HG02943 (cell line): ENCODE measurements around the gene SLC12A4.
"Not testable (repeated sequence)": the region's sequence is repeated elsewhere in the genome, so short reads cannot be mapped to it uniquely, and the experiment has no call there.

ENCODE experiments used
- ATAC-seq: cut with Tn5 transposase; IDR thresholded peaks from one replicate; pipeline ENCODE4 v1.9.1; 2021; ENCODE audit warnings: mild to moderate bottlenecking, low read depth, moderate library complexity; ENCODE audit not compliant: unreplicated experiment

SLC12A4 gene

GRCh38 chr16:67968400-67969253, at the start of gene SLC12A4:
Gene SLC12A4 (minus strand): TSS chr16:67968637. CDS start chr16:67968553, 84 bp downstream.
- peak; percentile 42 for ATAC-seq

- no peak for ATAC-seq
These were observed 47.2 kb upstream of the SLC12A4 start, which contains the start of gene DPEP2NB for GRCh38 chr16:68015681-68016080. Gene DPEP2NB (minus strand): TSS chr16:68015911. CDS start chr16:68015770, 141 bp downstream.

GRCh38 chr16:68013440-68013839, 45.0 kb upstream of the SLC12A4 start:
- ATAC-seq, result no peak

- ATAC-seq, result not testable (repeated sequence)
These were observed 41.4 kb upstream of the SLC12A4 start for GRCh38 chr16:68009872-68010271.

GRCh38 chr16:68009157-68009735, 40.8 kb upstream of the SLC12A4 start:
- ATAC-seq, result no peak

GRCh38 chr16:68005786-68006286, 37.4 kb upstream of the SLC12A4 start:
- no peak for ATAC-seq

- ATAC-seq, result no peak
These were observed 36.8 kb upstream of the SLC12A4 start for GRCh38 chr16:68005211-68005610.

- ATAC-seq, result no peak
These were observed 34.6 kb upstream of the SLC12A4 start for GRCh38 chr16:68003031-68003430.

- ATAC-seq, result no peak
These were observed 32.0 kb upstream of the SLC12A4 start for GRCh38 chr16:68000450-68000849.

GRCh38 chr16:67999985-68000384, 31.5 kb upstream of the SLC12A4 start:
- no peak for ATAC-seq

- ATAC-seq, result not testable (repeated sequence)
These were observed 30.6 kb upstream of the SLC12A4 start, which contains the start of gene DPEP2 for GRCh38 chr16:67998779-67999688. Gene DPEP2 (minus strand): TSS chr16:67999484. CDS start chr16:67993212, 6,272 bp downstream.

GRCh38 chr16:67998231-67998778, 29.9 kb upstream of the SLC12A4 start:
- not testable (repeated sequence) for ATAC-seq

- no peak for ATAC-seq
These were observed 28.2 kb upstream of the SLC12A4 start for GRCh38 chr16:67996666-67997065.

- ATAC-seq, result no peak
These were observed 27.0 kb upstream of the SLC12A4 start for GRCh38 chr16:67995423-67995822.

GRCh38 chr16:67994040-67994408, 25.6 kb upstream of the SLC12A4 start:
- not testable (repeated sequence) for ATAC-seq

- peak; percentile 71 for ATAC-seq
These were observed 25.0 kb upstream of the SLC12A4 start for GRCh38 chr16:67993207-67994039.

- no peak for ATAC-seq
These were observed 24.3 kb upstream of the SLC12A4 start for GRCh38 chr16:67992661-67993206.

- no peak for ATAC-seq
These were observed 21.6 kb upstream of the SLC12A4 start for GRCh38 chr16:67990018-67990386.
